GM23338 (cell line): ENCODE results near the gene CPNE1. TPM values are rescaled to one million over a fixed set of nuclear protein-coding genes. Genes with fewer than 3 reads are reported as not detected.

ENCODE experiments used
- ATAC-seq: fragments of 200-7000 bp; cut with Tn5 transposase; 3 replicates; pipeline ENCODE4 v1.9.1; 2020
- DNase-seq: peaks from one replicate; pipeline ENCODE4 v3.0.0-alpha.2; 2015; ENCODE audit warnings: low spot score
- H2AFZ ChIP-seq: fragments of 200-600 bp; sonication (generic); 2 replicates; pipeline ENCODE4 v1.8.0; 2016; ENCODE audit warnings: antibody characterized with exemption, mild to moderate bottlenecking, moderate library complexity
- H3F3A ChIP-seq: fragments of 200-600 bp; sonication (generic); replicated peaks from 2 replicates; pipeline ENCODE4 v1.8.0; 2017; ENCODE audit warnings: antibody characterized with exemption, mixed run types, low read depth
- H3K27ac ChIP-seq: fragments of 200-600 bp; sonication (generic); 2 replicates; pipeline ENCODE4 v1.6.1; 2016; ENCODE audit warnings: low read depth
- H3K27me3 ChIP-seq: fragments of 200-600 bp; sonication (generic); 2 replicates; pipeline ENCODE4 v1.8.0; 2016; ENCODE audit warnings: mild to moderate bottlenecking, mixed run types, moderate library complexity; ENCODE audit not compliant: insufficient read depth
- H3K36me3 ChIP-seq: fragments of 200-600 bp; sonication (generic); 2 replicates; pipeline ENCODE4 v1.8.0; 2016; ENCODE audit warnings: mild to moderate bottlenecking; ENCODE audit not compliant: insufficient read depth
- H3K4me1 ChIP-seq: fragments of 200-600 bp; sonication (generic); 2 replicates; pipeline ENCODE4 v1.8.0; 2016; ENCODE audit warnings: mild to moderate bottlenecking, moderate library complexity; ENCODE audit not compliant: insufficient read depth
- H3K4me2 ChIP-seq: fragments of 200-600 bp; sonication (generic); 2 replicates; pipeline ENCODE4 v1.7.1; 2017; ENCODE audit warnings: mixed run types
- H3K4me3 ChIP-seq: fragments of 200-600 bp; sonication (generic); 2 replicates; pipeline ENCODE4 v1.6.1; 2016; ENCODE audit warnings: mixed run types
- H3K79me2 ChIP-seq: fragments of 200-600 bp; sonication (generic); replicated peaks from 2 replicates; pipeline ENCODE4 v1.8.0; 2017; ENCODE audit warnings: mild to moderate bottlenecking; ENCODE audit not compliant: insufficient read depth
- H3K9me2 ChIP-seq: fragments of 200-600 bp; sonication (generic); 2 replicates; pipeline ENCODE4 v1.8.0; 2017; ENCODE audit not compliant: insufficient read depth
- H4K20me1 ChIP-seq: fragments of 200-600 bp; sonication (generic); replicated peaks from 2 replicates; pipeline ENCODE4 v1.8.0; 2017; ENCODE audit warnings: mild to moderate bottlenecking; ENCODE audit not compliant: insufficient read depth
- H3K27ac Mint-ChIP-seq: 2 replicates; pipeline ENCODE4 v1.8.0; 2020; ENCODE audit warnings: inconsistent platforms, mild to moderate bottlenecking, moderate library complexity, mixed read lengths
- H3K27me3 Mint-ChIP-seq: 3 replicates; pipeline ENCODE4 v1.8.0; 2022; ENCODE audit warnings: low read depth, mild to moderate bottlenecking, moderate library complexity, mixed read lengths, inconsistent platforms; ENCODE audit not compliant: insufficient read depth, poor library complexity
- H3K36me3 Mint-ChIP-seq: 3 replicates; pipeline ENCODE4 v1.8.0; 2021; ENCODE audit warnings: low read depth, mild to moderate bottlenecking, inconsistent platforms, moderate library complexity, mixed read lengths
- H3K4me1 Mint-ChIP-seq: 3 replicates; pipeline ENCODE4 v1.8.0; 2020; ENCODE audit warnings: mild to moderate bottlenecking, inconsistent platforms, mixed read lengths
- H3K4me3 Mint-ChIP-seq: 3 replicates; pipeline ENCODE4 v1.8.0; 2021; ENCODE audit warnings: moderate library complexity, mild to moderate bottlenecking, inconsistent platforms, mixed read lengths
- H3K9me3 Mint-ChIP-seq: 3 replicates; pipeline ENCODE4 v1.8.0; 2020; ENCODE audit warnings: moderate library complexity, mild to moderate bottlenecking, inconsistent platforms, mixed read lengths
- CREB1 ChIP-seq: fragments of 250-450 bp; sonication (Bioruptor Pico); IDR thresholded peaks from 2 replicates; pipeline ENCODE4 v1.5.0; 2020; ENCODE audit warnings: low read depth, mild to moderate bottlenecking, moderate library complexity
- EZH2 ChIP-seq: fragments of 200-600 bp; sonication (generic); IDR thresholded peaks from one replicate; pipeline ENCODE4 v1.8.0; 2017; ENCODE audit warnings: antibody characterized with exemption, mild to moderate bottlenecking, low read depth; ENCODE audit not compliant: unreplicated experiment
- JUNB ChIP-seq: IDR thresholded peaks from one replicate; pipeline ENCODE4 v1.6.1; 2016; ENCODE audit warnings: antibody characterized with exemption; ENCODE audit not compliant: unreplicated experiment
- NANOG ChIP-seq: IDR thresholded peaks from 2 replicates; pipeline ENCODE4 v1.6.1; 2016; ENCODE audit warnings: antibody characterized with exemption, borderline replicate concordance
- POLR2AphosphoS5 ChIP-seq: IDR thresholded peaks from 2 replicates; pipeline ENCODE4 v1.6.1; 2016; ENCODE audit warnings: antibody characterized with exemption, low read depth
- REST ChIP-seq: IDR thresholded peaks from one replicate; pipeline ENCODE4 v1.6.1; 2018; ENCODE audit warnings: antibody characterized with exemption; ENCODE audit not compliant: unreplicated experiment
- STAT1 ChIP-seq: IDR thresholded peaks from one replicate; pipeline ENCODE4 v1.6.1; 2016; ENCODE audit warnings: antibody characterized with exemption; ENCODE audit not compliant: unreplicated experiment
- ZNF331 ChIP-seq: fragments of 250-450 bp; sonication (Bioruptor Pico); IDR thresholded peaks from 2 replicates; pipeline ENCODE4 v1.5.0; 2020; ENCODE audit warnings: low read depth, mild to moderate bottlenecking, moderate library complexity
- polyA plus RNA-seq: library from polyadenylated mRNA; unstranded; fragments of >200 nt; fragmentation: Nextera tagmentation; extraction: Ambion mirVana; gene quantifications from 2 replicates; pipeline ENCODE4 v1.2.1, GENCODE V29; 2016
- total RNA-seq: library from RNA; depleted of rRNA; stranded (reverse); fragments of >200 nt; shearing (Covaris generic); gene quantifications from 2 replicates; pipeline ENCODE4 v1.2.3, GENCODE V29; 2014
- TF ChIP-seq, protein P1 (sequence below), 2 experiments: fragments of 200-600 bp in 1 of 2; sonication (generic) in 1 of 2; conservative IDR thresholded peaks; 2 replicates each; pipeline versions ENCODE4 v1.5.1 to v1.6.1; 2016 to 2017; ENCODE audit warnings: antibody characterized with exemption in 2 of 2, low read depth in 2 of 2, mild to moderate bottlenecking in 2 of 2, moderate library complexity in 1 of 2

The CPNE1 gene
- total and polyA plus RNA-seq, 2 experiments from 2014 or later, result 189 to 196 TPM

- H3K27ac ChIP-seq, result no peak overlapping the region
- peaks cover 12% of the 10 kb centered on the region for H3K4me1 ChIP-seq
- peaks cover 30% of the 10 kb centered on the region for H3F3A ChIP-seq
- no peak overlapping the region for H3K4me2 ChIP-seq
- no peak overlapping the region for H2AFZ ChIP-seq
- Mint-ChIP-seq H3K27me3 (peaks cover 6% of the 10 kb centered on the region), H3K9me3 (no peaks in the 10 kb centered on the region), H3K4me1 (peaks cover 17% of the 10 kb centered on the region), H3K36me3 (peaks cover 15% of the 10 kb centered on the region), H3K27ac (no peak overlapping the region), H3K4me3 (no peak overlapping the region)
- peaks cover 4% of the 10 kb centered on the region; the same call in 1 of the 2 replicates for H3K36me3 ChIP-seq
- H4K20me1 ChIP-seq, result no peaks in the 10 kb centered on the region; the same call in 1 of the 2 replicates
- H3K9me2 ChIP-seq, result no peaks in the 10 kb centered on the region
- DNase-seq, result no peak
- H3K4me3 ChIP-seq, result no peak overlapping the region
- H3K27me3 ChIP-seq, result no peaks in the 10 kb centered on the region
- ATAC-seq, result no peak
- TF ChIP-seq CREB1 (CRISPR knock-in tag) (no peak), STAT1 (no peak), NANOG (no peak)
- TF ChIP-seq, protein P1, sequence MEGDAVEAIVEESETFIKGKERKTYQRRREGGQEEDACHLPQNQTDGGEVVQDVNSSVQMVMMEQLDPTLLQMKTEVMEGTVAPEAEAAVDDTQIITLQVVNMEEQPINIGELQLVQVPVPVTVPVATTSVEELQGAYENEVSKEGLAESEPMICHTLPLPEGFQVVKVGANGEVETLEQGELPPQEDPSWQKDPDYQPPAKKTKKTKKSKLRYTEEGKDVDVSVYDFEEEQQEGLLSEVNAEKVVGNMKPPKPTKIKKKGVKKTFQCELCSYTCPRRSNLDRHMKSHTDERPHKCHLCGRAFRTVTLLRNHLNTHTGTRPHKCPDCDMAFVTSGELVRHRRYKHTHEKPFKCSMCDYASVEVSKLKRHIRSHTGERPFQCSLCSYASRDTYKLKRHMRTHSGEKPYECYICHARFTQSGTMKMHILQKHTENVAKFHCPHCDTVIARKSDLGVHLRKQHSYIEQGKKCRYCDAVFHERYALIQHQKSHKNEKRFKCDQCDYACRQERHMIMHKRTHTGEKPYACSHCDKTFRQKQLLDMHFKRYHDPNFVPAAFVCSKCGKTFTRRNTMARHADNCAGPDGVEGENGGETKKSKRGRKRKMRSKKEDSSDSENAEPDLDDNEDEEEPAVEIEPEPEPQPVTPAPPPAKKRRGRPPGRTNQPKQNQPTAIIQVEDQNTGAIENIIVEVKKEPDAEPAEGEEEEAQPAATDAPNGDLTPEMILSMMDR (conservative IDR thresholded peaks at IDR 0.05; ENCODE audit: low read depth in 2 of 2), result no peak
- peaks cover 11% of the 10 kb centered on the region for H3K79me2 ChIP-seq
Measured at GRCh38 chr20:35695978-35696377, 31.3 kb upstream of the CPNE1 start.

- Mint-ChIP-seq H3K9me3 (no peaks in the 10 kb centered on the region), H3K36me3 (peaks cover 19% of the 10 kb centered on the region), H3K4me1 (peaks cover 16% of the 10 kb centered on the region), H3K27ac (no peak overlapping the region), H3K27me3 (peaks cover 6% of the 10 kb centered on the region), H3K4me3 (no peak overlapping the region)
- Histone ChIP-seq H4K20me1 (no peaks in the 10 kb centered on the region), H3K4me1 (peaks cover 9% of the 10 kb centered on the region), H3K27me3 (no peaks in the 10 kb centered on the region), H3K79me2 (peaks cover 9% of the 10 kb centered on the region), H3K4me3 (no peak overlapping the region), H3K27ac (no peak overlapping the region), H3K9me2 (no peaks in the 10 kb centered on the region), H3K4me2 (no peak overlapping the region), H2AFZ (no peak overlapping the region), H3F3A (peaks cover 23% of the 10 kb centered on the region), H3K36me3 (peaks cover 4% of the 10 kb centered on the region; the same call in 1 of the 2 replicates)
- TF ChIP-seq EZH2, result no peak
- TF ChIP-seq, protein P1 (conservative IDR thresholded peaks at IDR 0.05; ENCODE audit: low read depth in 2 of 2), result no peak
- TF ChIP-seq JUNB, result no peak
- no peak for TF ChIP-seq ZNF331
- TF ChIP-seq REST, result no peak
- TF ChIP-seq POLR2AphosphoS5, result no peak
- ATAC-seq (no peak), DNase-seq (no peak)
Measured at GRCh38 chr20:35695245-35695749, 30.6 kb upstream of the CPNE1 start.
